Embryonic facial prominence (tissue), 1 donor: ENCODE data around the gene ITIH4.

Experiments used
- DNase-seq: peaks from one replicate; pipeline ENCODE4 v3.0.0-alpha.2; 2016; ENCODE audit errors: extremely low spot score

Gene ITIH4

GRCh38 chr3:52798376-52798977, 32.0 kb downstream of the ITIH4 start:
- no peak for DNase-seq

DNA sequence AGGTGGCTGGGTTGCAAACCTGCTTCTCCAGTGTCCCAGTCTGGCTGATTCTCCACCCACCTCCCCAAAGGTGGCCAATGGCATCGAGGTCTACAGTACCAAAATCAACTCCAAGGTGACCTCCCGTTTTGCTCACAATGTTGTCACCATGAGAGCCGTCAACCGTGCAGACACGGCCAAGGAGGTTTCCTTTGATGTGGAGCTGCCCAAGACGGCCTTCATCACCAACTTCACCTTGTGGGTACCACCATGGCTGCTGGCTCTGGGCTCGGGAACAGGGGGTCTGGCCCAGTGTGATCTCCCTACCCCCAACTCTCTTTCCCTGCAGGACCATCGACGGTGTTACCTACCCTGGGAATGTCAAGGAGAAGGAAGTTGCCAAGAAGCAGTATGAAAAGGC, 34.1 kb downstream of the ITIH4 start:
- no peak for DNase-seq

- no peak for DNase-seq
Observed at GRCh38 chr3:52795298-52795900, 35.1 kb downstream of the ITIH4 start.

DNA sequence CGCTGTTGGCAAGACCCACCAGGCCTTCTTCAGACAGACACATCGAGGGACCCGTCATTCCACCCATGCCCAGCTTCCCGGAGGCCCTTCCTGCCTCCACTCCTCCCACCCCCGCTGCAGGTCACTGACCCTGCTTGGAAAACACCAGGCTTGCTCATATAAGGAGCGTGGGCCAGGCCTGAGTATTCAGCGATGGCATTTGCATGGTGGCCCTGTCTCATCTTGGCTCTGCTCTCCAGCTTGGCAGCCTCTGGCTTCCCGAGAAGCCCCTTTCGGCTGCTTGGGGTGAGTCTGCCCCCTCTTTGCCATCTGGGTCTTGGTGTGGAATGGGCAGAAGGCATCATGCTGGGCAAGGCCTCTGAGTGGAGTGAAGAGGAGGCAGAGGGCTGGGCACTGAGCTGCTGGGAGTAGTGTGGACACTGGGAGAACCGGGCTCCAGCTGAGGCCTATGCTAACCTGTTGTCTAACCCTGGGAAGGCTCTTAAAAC, 35.8 kb downstream of the ITIH4 start, which contains the start of gene ITIH3:
TSS of gene ITIH3 (plus strand) at position 185 of the 488 bp plus-strand sequence. CDS start at position 193, 8 bp downstream.
- DNase-seq, result no peak

DNA sequence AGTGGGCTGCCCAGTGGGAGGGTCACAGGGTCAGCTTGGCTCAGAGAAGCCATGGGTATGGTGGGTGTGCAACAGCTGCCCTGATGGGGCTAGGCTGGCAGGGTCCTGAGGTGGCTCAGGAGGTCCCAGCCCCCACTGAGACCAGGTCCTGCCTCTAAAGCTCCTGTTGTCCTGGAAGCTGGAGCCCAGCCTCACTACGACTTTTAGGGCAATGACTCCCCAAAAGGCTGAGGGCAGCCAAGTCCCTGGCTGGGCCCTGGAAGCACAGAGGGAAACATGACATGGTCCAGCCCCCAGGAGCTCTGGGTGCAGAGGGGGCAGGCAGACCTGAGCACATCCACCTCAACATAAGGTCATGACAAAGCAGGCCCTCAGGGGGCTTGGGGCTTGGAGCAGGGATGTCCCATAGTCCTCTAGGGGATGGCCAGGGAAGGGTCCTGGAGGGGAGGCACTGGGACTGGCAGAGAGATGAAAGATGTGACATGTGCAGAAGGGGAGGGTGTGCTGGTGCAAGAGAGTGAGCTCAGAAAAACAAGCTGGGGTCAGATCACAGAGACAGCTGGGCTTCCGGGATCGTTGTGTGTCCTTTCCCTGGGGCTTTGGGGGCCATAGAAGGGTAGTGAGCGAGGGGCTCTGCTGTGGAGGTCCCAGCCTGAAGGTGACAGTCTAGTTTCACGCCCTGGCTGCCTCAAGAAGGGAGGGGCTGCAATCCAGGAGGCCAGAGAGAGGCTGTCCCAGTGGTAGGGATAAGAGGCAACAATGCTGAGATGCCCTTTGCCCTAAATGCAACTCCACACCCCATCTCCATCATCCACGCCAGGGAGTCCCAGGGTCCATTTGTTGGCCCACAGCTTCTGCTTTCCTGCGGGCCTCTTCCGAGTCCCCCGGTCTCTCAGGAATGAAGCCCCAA, 36.5 kb downstream of the ITIH4 start:
- DNase-seq, result no peak

DNA sequence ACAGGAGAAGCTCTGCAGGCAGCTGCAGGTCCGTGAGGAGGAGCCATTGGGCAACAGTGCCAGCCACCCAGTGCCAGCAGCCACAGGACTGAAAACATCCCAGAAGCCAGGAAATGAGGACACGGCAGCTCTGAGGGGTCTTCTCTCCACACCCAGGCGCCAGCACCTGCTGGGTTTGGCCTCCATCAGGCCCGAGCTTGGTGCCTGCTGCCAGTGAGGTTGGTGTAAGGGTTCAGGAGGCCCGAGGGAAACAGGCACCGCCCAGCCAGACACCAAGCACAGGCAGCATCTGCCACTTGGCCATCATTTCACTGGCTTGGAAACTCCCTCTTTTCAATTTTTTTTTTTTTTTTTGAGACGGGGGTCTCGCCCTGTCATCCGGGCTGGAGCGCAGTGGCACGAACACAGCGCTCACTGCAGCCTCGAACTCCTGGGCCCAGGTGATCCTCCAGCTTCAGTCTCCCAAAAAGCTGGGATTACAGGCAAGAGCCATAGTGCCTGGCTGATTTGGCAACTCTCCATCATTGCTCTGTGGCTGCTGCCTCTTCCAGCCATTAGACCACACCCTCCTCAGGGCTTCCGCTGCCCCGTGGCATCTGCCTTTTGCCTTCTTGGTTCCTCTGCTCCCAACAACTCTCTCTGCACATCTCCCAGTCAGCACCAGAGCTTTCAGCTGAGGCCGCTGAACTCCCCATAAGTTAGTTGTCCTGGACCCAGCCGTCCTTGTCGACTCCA, 37.3 kb downstream of the ITIH4 start:
- DNase-seq, result no peak

DNA sequence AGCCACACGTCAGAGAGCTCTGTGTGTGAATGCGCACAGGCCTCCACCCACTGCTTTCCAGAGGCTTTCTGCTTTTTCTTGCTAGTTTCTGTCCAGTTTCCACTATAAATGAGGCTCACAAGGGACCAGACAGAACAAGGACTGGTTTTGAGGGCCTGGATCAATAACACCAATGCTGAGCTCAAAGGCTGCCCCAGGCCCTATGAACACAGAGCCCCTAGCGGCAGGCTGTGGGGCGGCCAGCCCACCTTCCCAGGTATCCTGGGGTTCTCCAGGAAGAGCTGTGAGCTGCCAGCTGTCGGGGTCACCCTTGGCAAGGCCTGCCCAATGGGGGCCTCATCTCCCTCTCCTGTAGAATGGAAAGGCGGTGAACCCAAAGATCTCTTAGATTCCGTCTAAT, 38.1 kb downstream of the ITIH4 start:
- no peak for DNase-seq

GRCh38 chr3:52791928-52792327, 38.5 kb downstream of the ITIH4 start:
- no peak for DNase-seq

- no peak for DNase-seq
Observed at GRCh38 chr3:52791366-52791765, 39.1 kb downstream of the ITIH4 start.

DNA sequence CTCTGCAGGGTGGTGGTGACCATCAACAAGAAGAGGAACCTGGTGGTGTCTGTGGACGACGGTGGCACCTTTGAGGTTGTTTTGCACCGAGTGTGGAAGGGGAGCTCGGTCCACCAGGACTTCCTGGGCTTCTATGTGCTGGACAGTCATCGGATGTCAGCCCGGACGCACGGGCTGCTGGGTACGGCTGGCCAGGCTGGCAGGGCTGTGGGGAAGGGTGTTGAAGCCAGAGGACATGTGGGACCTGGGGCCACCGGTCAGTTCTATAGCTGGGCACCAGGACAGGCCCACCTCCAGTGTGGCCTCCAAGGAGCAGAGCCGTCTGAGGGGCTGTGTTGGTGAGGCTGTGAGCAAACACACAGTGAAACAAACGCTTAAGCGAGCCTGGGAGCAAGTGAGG, 39.7 kb downstream of the ITIH4 start:
- no peak for DNase-seq

- DNase-seq, result no peak
Observed at GRCh38 chr3:52790337-52790736, 40.1 kb downstream of the ITIH4 start.

- no peak for DNase-seq
Observed at GRCh38 chr3:52789746-52790040, 40.8 kb downstream of the ITIH4 start.

DNA sequence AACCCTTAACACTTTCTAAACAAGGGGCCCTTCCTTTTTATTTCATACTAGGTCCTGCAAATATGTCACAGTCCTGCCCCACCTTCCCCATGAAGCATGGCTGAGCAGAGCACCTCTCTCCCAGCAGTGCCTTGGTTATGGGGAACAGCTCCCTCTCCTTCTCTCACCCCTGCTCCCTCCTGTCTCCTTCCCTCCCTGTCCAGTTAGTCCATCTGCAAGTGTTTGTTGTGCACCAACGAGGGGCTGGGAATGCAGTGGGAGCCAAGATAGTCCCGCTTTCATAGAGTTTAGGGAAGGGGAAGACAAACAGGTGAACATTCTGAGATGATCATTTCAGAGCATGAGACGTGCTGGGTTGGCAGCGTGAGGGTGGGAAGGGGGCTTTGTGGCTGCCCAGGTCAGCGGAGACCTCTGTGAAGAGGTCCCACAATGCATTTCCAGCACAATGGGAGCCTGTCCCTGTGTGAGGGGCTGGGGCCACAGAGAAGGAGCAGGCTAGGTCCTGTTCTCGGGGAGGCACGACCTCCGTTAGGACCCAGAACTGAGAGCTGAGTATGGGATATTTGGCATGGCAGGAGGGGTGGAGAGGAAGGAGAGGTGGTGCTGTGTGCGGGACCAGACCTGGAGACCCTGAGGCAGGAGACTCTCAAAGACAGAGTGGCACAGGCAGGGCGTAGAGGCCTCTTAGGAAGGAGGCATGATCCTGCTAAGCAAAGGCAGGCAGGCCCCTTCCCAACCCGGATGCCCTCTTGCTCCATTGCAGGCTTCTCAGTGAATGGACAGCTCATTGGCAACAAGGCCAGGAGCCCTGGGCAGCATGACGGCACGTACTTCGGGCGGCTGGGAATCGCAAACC, 41.4 kb downstream of the ITIH4 start:
- no peak for DNase-seq

DNA sequence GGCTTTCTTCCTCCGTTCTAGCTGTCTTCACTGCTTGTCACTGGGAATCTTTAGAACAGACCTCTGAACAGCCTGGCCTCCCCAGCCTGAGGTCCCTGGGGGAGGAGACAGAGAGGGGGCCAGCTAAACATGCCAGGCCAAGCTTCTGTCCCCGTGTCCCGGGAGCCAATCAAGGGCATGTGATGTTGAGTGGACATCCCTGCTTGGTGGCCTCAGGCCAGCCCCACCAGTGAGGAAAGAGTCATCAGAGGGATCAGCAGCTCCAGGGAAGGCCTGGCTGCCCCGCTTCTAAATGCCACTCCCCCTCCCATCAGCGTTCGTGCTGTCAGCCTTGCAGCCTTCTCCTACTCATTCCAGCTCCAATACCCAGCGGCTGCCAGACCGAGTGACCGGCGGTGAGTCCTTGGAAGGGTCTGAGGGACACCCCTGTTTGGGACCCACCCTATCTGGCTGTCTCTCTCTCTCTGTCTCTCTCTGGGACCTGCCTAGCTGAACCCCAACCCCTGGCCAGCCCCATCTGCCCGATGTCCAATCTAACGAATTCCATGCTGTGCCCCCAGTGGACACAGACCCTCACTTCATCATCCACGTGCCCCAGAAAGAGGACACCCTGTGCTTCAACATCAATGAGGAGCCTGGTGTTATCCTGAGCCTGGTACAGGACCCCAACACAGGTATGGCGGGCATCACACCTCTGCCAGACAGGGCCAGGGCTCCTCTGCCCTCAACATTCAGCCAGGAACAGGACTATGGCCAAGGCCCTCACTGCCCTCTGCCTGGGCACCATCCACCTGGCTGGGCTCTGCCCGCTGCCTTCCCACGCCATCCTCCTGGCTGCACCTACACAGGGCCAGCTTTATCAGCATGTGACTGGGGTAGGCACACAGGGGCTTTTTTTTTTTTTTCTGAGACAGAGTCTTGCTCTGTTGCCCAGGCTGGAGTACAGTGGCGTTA, 42.5 kb downstream of the ITIH4 start:
- DNase-seq, result no peak

DNA sequence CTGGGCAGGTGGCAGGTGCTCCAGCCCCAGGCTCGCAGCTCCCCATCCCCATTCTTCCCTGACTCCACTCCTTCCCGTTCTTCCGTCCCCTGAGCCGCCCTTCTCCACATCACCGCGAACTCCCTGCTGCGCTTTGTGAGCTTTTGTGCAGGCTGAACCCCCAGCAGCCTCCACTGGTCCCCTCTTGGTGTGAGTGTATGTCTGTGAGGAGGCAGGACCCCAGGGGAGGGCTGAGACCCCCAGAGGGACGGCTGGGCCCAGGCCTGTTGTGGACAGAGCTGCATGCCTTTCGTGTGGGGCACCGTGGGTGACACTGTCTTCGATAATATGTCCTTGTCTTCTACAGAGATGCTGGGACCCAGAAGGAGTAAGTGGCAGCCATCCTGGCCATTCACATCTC, 43.2 kb downstream of the ITIH4 start:
- no peak for DNase-seq

- DNase-seq, result no peak
Observed at GRCh38 chr3:52786330-52787215, 43.9 kb downstream of the ITIH4 start.

- DNase-seq, result no peak
Observed at GRCh38 chr3:52784931-52785590, 45.4 kb downstream of the ITIH4 start.

DNA sequence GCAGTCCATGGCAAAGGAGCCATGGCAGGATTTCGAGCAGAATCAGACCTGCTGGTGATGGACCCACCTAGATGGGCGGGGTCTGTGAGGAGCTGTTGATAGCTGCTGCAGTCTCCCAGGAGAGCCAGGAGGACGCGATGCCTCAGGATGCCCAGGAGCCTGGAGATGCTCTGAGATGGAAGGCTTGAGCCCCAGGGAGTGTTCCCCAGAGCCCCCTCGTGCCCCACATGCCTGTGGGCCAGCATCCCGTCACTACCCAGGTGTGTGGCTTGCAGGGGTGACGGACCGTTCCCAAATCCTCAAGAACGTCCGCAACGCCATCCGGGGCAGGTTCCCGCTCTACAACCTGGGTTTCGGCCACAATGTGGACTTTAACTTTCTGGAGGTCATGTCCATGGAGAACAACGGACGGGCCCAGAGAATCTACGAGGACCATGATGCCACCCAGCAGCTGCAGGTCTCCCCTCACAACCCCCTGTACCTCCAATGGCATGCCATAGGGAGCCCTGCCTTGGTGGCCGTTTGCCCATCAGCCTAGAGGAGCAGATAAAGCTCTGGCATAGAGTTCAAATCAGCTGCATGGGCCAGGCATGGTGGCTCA, 46.4 kb downstream of the ITIH4 start:
- no peak for DNase-seq
